CD4-positive, alpha-beta T cell treated with Interleukin-17A for 4 hours (primary cell): Measurements from ENCODE around the gene ELAPOR1.
"Not testable (repeated sequence)": the region's sequence is repeated elsewhere in the genome, so short reads cannot be mapped to it uniquely, and the experiment has no call there.

Experiments used
- DNase-seq: peaks from one replicate; pipeline ENCODE4 v3.0.0-alpha.2; 2020; ENCODE audit warnings: mixed read lengths

Gene ELAPOR1

DNA sequence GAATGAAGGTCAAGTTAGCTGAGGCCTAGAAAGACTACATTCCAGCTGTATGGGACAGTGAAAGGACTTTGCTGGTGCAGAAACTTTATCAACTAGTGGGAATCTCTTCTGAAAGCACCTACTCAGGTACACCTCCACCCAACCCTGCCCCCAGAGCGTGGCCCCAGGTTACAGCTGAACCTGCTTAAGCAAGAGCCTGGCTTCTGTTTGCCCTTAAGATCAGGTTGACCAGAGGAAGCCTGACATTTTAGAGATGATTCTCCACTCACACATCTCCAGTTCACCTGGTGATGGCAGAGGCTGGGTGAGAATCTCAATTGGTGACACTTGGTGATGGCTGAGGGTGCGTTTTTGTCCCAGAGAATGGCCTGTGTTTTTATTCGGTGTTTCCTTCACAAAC is 24.0 kb downstream of the ELAPOR1 start:
- no peak for DNase-seq

DNA sequence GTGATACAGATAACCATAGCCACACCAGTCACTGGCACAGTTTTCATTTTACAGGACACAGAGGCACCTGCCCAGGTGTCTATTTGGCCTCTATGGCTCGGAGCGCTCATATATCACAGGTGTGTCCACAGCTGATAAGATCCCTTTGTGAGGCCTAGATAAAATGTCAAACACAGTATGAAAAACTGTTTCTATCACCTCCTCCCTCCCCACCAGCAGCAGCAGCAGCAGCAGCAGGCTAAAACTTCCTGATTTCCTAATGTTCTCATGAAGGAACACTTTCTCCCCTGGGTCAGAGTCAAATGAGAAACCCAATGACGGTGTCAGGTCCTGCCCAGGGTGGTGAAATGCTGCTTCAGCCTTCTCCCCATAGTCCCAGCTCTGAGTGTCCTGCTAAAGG is 24.4 kb downstream of the ELAPOR1 start:
- DNase-seq = no peak

DNA sequence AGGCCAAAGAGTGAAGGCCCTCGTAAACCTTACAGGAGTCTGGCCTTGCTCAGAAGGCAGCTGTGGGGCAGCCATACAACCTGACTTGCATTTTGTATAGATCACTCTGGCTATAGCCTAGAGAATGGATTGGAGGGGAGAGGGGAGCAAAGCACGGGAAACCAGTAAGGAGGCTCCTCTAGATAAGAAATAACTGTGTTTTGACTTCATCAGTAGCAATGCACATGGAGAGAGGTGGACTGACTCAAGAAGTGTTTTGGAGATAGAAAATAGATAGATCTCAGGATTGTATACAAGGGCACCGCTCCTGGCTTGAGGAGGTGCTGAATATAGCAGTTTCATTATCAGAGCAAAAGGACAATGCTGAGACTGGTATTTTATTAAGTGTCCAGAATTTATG is 26.5 kb downstream of the ELAPOR1 start:
- DNase-seq = no peak

DNA sequence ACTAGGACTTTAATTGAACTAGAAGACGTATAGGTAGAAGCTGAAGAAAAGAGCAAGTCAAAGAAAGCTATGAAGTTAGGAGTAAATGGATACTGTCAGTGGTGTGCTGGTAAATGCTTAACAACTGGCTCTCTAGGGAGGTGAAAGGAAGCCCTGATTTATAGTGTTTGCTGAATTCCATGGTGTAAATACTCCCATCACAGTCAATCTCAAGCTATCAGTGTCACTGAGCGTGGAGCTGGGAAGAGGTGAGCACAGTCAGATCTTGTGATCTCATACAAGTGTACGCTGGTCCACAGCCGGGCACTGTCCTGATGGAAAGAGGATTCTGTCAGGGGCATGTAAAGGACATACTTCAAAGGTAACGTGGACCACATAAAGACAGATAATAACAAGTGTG is 28.3 kb downstream of the ELAPOR1 start:
- no peak for DNase-seq

DNA sequence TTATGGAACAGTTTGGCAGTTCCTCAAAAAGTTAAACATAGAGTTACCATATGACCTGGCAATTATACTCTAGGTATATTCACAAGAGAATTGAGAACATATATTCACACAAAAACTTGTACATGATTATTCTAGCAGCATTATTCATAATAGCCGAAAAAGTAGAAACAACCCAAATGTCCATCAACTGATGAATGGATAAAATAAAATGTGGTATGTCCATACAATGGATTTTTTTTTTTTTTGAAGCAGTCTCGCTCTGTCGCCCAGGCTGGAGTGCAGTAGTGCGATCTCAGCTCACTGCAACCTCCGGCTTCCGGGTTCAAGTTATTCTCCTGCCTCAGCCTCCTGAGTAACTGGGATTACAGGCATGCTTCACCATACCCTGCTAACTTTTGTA is 28.8 kb downstream of the ELAPOR1 start:
- DNase-seq = not testable (repeated sequence)

DNA sequence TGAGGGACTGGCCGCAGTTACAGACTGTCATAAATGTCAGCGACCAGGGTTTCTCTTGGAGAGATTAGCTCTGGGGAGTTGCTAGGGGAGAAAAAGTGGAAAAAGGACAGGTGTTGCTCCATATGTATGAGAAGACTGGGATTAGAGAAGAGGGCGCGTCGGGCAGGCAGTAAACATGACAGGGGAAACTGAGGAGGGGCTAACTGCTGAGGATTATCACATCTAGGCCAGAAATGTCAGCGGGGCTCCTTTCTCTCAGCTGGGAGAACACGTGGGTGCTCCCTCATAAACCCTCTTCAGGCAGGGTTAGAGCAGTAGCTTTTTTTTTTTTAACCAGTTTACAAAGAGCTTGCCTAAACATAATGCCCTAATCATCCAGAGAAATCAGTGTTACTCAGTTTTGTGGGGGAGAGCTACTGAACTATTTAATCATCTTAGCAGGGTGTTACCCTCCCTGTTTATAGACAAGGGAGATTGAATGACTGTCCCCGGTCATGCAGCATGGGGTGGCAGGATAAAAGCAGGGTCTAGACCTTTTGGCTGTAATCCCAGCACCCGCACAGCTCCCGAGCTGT is 35.2 kb downstream of the ELAPOR1 start:
- no peak for DNase-seq

DNA sequence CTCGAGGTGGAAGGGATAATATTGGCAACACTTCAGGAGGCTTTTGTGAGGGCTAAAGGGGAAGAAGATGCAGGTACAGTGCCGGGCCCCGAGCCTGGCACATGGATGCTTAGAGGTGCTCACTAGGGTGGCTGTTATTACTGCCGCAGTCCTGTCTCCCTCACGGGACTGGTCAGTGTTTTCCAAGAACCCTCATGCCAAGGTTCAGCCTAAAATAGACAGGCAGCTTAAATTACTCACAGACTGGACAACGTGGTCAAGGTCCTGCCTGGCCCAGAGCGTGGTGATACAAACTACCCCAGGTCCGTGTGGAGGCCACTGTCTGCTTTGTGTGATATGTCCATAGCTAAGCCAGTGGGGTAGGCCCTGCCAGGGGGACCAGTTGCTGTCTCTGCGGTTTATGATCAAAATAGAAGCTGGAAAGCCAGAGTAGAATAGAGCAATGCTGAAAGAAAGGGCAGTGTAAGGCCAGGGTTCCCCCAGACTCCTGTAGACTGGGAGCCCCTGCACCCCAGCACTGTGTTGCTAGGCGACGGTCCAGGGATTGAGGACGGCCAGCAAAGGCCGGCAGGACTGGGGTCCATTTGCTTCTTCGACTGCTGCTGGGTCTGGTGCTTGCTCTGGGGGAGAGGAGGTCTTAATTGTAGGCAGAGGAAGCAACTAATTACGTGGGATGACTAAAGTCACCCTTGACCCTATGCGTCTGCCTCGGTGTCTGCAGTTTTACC is 36.1 kb downstream of the ELAPOR1 start:
- no peak for DNase-seq

DNA sequence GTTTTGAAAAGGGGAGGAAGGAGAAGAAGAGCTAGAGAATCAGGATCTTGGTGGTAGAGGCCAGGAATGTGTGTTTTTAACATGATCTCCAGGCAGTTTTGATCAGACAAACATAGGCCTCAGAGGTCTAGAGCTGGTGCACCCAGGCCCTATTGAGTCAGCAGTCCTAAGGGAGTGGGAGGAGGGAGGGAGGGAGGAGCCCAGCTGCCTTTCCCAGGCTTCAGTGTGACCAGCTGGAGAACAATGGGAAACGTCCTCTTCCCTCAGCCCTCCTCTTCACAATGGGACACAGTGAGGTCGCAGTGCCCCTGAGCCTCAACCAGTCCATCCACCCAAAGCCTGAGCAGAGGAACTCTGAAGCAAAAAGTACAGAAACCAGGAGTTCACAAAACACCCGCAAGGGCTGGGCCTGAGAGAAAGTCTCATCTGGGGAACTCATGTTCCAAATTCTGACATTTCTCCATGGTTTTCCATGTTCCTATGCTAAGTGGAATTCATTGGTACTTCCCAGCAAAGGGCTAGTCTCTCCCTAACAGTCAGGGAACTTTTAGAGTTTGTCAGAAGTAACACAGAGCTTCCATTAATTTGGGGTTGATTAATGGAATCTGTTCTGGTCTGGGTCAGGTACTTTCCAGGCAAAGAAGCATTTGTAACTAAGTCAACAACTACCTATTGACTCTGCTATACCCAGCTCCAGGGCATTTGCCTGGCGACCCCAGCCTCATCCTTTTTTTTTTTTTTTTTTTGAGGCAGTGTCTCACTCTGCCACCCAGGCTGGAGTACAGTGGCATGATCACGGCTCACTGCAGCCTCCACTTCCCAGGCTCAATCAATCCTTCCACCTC is 37.5 kb downstream of the ELAPOR1 start:
- DNase-seq = no peak

DNA sequence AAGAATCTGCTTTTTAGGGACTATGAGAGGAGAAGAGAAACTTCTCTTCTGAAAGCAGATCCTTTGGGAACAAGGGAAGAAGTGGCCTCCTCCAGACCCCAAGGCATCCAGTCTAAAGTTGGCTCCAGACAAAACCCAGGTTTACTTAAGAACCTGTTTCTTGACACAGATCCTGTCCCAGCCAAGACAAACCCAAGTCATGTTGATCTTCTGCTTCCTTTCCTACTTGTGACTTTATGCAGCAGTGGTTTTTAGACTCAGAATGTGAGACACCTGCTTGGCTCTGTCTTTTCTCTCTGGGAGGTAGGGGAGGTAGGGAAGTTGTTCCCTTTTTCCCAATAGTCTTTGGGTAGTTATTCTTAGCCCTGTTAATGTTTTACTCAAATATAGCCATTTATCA is 38.3 kb downstream of the ELAPOR1 start:
- DNase-seq = no peak

DNA sequence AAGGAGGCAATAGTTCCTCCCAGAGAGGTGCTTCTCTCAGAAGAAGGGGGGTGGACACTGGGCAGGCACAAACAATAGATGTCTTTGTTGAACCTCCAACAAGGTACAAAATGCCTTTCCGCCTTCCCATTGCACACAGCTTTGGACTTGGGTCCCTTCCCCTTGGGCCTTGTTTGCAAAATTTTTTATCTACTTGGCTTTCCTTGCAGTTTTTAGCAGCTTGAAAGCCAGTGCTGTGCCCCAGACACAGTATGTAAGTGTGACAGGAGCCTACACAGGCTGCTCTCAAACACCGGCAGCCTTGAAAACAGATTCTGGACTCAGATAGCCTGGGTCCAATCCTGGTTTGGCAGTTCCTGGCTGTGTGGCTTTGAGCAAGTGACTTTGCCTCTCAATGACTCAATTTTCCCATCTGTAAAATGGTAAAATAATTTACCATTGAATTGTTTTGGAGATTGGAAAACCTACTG is 43.0 kb downstream of the ELAPOR1 start:
- DNase-seq = no peak

DNA sequence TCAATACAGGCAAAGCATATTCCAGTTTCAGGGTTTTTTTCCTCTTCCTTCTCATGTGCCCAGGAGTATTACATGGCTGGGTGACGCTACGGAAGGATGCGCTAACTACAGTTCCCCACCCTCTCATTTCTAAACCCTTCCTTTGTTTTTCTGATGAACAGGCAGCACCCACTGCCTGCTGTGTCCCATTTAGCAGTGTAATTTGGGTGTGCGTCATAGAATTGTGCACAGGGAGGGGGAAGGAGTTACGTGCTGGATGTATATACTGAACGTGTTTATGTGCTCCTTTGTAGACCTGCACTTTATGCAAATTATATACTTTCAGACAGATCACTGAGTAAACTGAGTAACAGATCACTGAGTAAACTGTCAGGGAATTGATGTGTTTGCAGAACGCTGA is 44.5 kb downstream of the ELAPOR1 start:
- DNase-seq = no peak

DNA sequence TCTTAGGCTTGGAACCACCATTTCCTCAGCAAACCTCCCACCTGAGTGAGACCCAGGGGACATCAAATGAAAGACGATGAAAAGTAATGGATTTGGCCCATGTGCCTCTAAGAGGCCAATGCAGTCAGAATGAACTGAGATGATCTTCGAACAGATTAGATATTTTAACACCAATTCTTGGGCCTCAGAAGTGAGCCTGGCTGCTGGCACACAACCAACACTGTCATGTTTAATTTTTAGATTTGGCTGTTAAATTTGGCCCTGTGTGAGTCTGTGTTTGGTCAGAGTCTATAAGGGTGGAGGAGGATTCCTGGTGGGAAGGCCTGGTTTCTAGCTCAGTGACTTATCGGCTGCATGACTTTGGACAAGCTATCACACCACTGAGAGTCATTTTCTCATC is 45.4 kb downstream of the ELAPOR1 start:
- no peak for DNase-seq

DNA sequence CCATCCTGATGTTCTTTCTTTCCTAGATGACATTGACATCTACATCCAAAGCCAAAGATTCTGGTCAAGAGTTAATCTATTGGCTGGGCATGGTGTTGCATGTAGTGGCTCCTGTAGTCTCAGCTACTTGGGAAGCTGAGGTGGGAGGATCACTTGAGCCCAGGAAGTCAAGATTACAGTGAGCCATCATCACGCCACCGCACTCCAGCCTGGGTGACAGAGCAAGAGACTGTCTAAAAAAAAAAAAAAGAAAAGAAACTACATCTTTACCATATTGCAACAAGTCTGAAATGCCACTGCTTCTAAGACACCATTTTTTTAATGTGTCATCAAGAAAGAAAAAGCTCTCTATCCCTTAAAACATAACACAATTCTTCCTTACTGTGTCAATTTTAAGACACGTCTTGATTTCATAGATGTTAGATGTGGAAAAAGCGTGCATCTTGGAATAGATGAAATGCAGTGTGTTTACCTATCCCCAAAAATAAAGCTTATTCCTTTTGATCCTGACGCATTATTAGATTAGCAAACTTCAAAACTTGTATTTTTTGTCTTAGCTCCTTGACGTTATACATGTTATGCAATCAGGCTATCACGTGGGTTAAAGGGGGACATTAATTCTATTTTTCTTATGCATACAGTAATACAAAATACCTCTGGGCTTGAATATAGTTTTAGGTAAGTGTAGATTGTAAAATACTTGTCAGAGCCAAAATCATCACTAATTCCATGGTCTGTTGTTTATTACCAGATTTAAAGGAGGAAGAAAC is 46.3 kb downstream of the ELAPOR1 start:
- no peak for DNase-seq

DNA sequence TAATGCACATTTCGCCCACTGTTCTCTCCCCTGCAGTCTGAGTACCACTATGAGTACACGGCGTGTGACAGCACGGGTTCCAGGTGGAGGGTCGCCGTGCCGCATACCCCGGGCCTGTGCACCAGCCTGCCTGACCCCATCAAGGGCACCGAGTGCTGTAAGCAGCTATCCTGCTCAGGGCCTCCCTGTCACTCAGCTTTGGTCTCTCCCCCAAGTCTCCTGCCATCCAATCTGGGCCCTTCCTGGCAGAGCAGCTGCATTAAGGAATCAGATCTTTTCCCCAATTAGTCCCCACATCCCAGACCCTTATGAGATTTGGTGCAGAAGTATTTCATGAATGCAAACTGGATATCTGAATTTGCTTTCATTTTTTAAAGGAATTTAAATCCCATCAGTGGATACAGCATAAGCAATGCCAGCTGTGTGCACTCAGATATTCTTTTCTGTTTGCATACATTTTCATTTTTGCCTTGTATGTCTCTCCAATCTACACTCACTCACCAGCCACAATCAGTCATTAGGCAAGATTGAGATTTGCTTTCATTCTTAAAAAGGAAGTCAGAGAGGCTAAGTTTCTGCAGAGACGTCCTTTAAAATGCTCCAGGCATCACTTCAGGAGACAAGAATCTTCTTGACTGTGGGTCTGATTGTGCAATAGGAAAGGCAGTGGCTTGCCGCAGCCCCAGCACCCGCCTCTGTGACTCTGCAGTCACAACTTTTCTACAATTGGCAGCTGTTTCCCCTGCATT is 48.1 kb downstream of the ELAPOR1 start:
- DNase-seq = peak; percentile 10

DNA sequence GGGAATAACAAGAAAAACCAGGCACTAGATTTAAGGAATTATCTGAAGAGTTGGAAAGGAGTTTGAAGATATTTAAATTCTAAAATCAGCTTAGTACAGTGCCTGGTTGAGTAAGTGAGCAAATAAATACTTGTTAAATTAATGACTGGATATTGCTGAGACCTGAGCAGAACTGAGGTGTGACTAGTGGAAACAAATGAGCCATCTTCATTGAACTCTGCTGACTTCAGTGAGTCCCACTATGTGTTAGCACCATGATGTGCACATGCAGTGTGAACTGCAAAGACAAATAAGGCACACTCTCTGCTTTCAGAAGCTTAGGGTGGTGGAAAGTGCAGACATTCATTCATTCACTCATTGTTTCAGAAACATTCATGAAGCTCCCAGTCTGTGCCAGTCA is 48.7 kb downstream of the ELAPOR1 start:
- no peak for DNase-seq

DNA sequence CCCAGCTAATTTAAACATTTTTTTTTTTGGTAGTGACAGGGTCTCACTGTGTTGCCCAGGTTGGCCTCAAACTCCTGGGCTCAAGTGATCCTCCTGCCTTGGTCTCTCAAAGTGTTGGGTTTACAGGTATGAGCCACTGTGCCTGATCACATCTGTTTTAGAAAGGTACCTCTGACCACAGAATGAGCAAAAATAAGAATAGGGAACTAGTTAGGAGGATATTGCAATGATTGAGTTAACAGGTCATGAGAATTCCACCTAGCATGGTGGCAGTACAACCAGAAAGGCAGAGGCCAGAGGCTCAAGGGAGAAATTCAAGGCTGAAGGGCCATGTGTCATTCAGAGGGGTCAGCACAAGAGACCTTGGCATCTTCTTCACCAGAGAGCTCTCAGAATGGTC is 49.6 kb downstream of the ELAPOR1 start:
- no peak for DNase-seq
